GM18907 (cell line): ENCODE measurements around the gene TNFAIP8L3.

Experiments used
- ATAC-seq: cut with Tn5 transposase; IDR thresholded peaks from one replicate; pipeline ENCODE4 v1.9.1; 2021; ENCODE audit warnings: mild to moderate bottlenecking, moderate library complexity; ENCODE audit not compliant: unreplicated experiment

Gene TNFAIP8L3

DNA sequence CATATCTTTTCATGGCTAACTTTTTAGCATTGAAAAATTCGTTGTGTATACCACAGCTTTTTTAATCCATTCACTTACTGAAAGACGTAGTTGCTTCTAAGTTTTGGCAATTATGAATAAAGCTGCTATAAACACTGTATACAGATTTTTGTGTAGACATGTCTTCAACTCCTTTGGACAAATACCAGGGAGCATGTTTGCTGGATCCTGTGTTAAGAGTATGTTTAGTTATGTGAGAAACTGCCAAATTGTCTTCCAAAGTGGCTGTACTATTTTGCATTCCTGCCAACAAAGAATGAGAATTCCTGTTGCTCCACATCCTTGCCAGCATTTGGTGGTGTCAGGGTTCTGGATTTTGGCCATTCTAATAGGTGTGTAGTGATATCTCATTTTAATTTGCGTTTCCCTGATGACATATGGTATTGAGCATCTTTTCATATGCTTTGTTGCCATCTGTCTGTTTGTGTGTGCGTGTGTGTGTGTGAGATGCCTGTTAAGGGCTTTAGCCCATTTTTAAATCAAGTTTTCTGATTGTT is 87.5 kb downstream of the TNFAIP8L3 start:
- no peak for ATAC-seq
